GM13977 (cell line): ENCODE measurements around the gene PDE2A.

ENCODE experiments used
- DNase-seq: peaks from one replicate; pipeline ENCODE4 v3.0.0; 2012; ENCODE audit warnings: low spot score
- in situ Hi-C: fragments of 300-500 bp; cut with MboI; formaldehyde crosslinking; loops from one replicate; pipeline ENCODE4 v1.12.0; 2022; ENCODE audit warnings: low sequenced_read_pairs, low pct_unique_long_range_greater_than_20kb, mixed read lengths, inconsistent platforms; ENCODE audit not compliant: unreplicated experiment
- TF ChIP-seq, protein P1 (sequence below): IDR thresholded peaks from 2 replicates; pipeline ENCODE4 v1.5.1; 2012; ENCODE audit warnings: mild to moderate bottlenecking, control low read depth; ENCODE audit not compliant: insufficient read depth; ENCODE audit errors: extremely low read depth, missing control alignments

The PDE2A gene

DNA sequence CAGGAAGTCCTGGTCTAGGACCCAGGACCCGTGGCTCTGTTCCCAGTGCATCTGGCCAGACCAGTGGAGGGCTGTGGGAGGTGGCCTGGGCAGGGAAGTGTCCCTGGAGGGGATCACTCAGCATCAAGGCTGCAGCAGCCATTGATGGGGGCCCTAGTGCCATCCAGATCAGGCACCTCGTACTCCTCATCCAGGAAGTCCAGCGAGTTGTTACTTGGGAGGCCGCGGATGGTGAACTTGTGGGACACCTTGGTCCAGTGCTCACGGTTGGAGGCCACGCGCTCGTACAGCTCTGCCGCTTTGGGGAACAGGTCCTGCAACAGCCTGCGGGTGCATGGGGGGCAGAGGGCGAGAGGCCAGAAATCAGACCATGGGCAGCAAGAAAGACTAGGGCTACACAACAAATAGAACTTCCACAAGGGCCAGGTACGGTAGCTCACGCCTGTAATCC, 96.9 kb downstream of the PDE2A start:
- in situ Hi-C loops = loop anchor here (10.0 kb wide), 1 partner anchor 102 kb away; no protein-coding TSS in a partner anchor
- TF ChIP-seq, protein P1, sequence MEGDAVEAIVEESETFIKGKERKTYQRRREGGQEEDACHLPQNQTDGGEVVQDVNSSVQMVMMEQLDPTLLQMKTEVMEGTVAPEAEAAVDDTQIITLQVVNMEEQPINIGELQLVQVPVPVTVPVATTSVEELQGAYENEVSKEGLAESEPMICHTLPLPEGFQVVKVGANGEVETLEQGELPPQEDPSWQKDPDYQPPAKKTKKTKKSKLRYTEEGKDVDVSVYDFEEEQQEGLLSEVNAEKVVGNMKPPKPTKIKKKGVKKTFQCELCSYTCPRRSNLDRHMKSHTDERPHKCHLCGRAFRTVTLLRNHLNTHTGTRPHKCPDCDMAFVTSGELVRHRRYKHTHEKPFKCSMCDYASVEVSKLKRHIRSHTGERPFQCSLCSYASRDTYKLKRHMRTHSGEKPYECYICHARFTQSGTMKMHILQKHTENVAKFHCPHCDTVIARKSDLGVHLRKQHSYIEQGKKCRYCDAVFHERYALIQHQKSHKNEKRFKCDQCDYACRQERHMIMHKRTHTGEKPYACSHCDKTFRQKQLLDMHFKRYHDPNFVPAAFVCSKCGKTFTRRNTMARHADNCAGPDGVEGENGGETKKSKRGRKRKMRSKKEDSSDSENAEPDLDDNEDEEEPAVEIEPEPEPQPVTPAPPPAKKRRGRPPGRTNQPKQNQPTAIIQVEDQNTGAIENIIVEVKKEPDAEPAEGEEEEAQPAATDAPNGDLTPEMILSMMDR = no peak
- no peak for DNase-seq

DNA sequence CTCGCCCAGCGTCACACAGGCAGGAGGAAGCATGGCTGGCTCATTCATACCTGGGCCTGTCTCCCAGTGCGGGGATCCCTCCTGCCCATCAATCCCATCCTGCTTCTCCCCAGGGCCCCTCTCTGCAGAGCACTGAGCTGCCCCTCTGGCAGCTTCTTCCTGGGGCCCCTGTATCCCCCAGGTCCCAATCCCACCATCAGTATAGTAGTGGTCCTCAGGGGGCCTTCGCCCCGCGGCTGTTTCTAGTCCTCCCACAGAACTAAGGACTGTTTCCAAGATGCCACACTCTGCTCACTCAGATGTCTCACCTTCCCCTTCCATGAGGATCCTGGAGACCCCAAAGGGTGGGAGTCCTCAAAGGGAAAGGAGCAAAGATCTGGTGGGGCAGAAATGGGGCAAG, 97.6 kb downstream of the PDE2A start:
- in situ Hi-C loops = loop anchor here (10.0 kb wide), 1 partner anchor 102 kb away; no protein-coding TSS in a partner anchor
- no peak for DNase-seq
- TF ChIP-seq, protein P1 = no peak

DNA sequence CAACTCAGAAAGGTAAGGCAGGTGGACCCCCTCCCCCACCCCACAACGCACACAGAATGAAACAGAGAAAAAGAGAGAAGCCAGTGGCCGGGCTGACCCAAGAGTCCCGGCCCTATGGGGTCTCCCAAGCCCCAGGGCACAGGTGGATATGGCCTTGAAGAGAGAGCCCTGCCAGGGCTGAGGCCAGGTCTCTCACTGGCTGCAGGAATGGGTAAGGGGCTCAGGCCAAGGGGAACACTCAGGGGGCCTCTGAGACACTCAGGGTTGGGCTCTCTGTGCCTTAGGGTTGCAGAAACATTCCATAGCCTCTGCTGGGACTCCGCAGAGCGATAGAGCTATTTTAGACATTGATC, 98.0 kb downstream of the PDE2A start:
- in situ Hi-C loops = loop anchor here (10.0 kb wide), 1 partner anchor 101 kb away; no protein-coding TSS in a partner anchor
- DNase-seq = no peak
- TF ChIP-seq, protein P1 = no peak

DNA sequence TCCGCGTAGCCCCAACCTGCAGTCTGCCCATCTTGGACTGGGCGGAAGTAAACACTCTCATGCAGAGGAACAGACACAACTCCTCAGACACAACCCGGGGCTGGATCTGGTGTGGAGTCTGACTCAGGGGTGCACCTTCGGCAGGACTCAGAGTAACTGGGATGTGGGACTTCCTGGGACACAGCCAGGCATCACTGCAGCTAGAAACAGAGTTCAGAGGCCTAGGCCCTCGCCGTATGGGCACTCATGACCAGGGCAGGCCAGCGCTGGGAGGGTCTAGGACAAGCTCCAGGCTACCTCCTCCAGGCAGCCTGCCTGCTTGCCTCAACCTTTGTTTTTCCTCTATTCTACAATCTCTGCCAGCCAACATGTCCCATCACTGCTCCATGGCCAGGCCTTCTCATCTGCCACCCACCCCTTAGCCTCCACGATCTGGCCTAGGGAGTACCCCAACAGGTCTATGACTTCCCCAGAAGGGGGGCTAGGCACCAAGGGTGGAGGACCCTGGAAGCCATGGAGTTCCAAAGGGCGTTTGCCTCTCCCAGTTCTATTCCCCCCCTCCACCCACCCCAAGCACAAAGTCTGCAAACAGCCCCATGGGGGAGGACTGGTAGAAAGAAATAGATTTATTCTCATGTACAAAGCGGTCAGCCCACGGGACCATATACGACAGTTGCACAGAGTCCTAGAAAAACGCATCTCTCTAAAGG, 98.5 kb downstream of the PDE2A start:
- TF ChIP-seq, protein P1 = no peak
- no peak for DNase-seq
- in situ Hi-C loops = loop anchor here (10.0 kb wide), 1 partner anchor 101 kb away; no protein-coding TSS in a partner anchor

DNA sequence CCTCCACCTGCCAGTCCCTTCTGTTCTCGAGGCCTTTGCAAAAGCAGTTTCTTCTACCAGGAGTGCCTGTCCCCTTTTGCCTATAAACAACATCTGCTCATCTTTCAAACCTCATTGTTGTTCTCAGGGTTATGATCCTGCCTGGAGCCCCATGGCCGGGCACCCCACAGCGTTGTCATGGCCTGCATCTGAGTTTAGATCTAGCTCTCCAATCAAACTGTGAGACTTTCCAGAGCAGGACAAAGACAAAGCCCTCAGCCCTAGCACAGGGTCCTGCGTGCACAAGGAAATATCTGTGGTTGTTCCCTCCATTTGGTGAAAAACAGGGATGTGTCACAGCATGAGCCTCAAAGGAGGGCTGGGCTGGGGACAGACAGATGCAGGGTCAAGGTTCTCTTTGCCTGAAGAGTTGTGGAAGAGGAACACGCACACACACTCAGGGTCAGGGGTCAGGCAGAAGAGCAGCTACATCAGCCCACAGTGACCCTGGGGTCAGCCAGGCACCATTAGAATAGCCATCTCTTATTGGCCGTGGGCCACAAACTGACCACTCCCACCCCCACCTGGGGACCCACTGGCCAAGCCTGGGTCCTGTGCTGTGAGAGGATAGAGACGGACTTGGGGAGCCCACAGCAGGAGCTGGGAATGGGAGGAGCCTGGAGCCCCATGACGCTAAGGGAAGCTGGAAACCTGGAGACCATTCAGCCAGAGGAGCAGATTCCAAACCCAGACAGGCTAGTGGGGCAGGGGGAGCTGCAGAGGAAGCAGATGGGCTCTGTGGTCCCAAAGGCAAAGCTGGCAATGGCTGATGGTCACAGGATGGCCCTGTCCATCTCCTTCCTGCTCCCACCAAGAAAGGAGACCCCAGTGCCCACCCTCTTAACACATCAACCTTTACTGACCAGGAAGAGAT, 99.4 kb downstream of the PDE2A start:
- no peak for DNase-seq
- in situ Hi-C loops = loop anchor here (10.0 kb wide), 1 partner anchor 100 kb away; no protein-coding TSS in a partner anchor
- TF ChIP-seq, protein P1 = no peak

DNA sequence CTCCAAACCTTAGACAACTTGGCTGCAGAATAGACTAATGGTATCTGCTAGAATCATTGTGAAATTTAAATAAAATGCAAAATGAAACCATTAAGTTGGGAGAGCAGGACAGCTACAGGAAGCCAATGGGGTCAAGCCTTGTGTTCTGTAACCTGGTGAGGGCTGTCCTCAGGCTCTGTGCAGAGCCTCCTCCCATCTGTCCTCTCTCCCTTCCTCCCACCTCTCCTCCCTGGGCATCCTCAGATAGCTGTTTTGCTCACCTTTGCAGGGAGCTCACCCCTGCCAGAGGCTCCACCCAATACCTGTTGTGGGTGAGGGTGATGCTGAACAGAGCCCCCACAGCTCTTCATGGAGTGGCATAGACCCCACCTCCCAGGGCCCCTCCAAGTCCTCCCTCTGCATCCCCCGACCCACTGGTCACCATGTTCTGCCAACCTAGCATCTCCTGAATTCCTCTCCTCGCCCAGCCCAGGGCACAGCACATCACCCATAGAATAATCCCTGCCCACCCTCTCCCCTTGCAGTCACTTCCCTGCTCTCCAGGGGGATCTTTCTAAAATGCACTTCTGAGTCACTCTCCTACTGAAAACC, 100.3 kb downstream of the PDE2A start:
- TF ChIP-seq, protein P1 = no peak
- DNase-seq = no peak
- in situ Hi-C loops = loop anchor here (10.0 kb wide), 1 partner anchor 99 kb away; no protein-coding TSS in a partner anchor
